Stimulated activated CD8-positive, alpha-beta memory T cell treated with anti-CD3 and anti-CD28 coated beads, Interleukin-4, amount 100 ng/mL, for 48 hours (primary cell): ENCODE data around the gene UPK3BL1.
A peak's percentile ranks its signal among the peaks of the same experiment; 100 is the strongest.
"Not testable (repeated sequence)": the region's sequence is repeated elsewhere in the genome, so short reads cannot be mapped to it uniquely, and the experiment has no call there.

Experiments
- DNase-seq: peaks from one replicate; pipeline ENCODE4 v3.0.0-alpha.2; 2020

Gene UPK3BL1

GRCh38 chr7:102618122-102618521 lies 24.5 kb downstream of the UPK3BL1 start:
- not testable (repeated sequence) for DNase-seq

GRCh38 chr7:102616507-102617125 lies 26.0 kb downstream of the UPK3BL1 start, which contains the start of gene RASA4:
Gene RASA4 (minus strand): TSS chr7:102616756. CDS start chr7:102616689, 67 bp downstream.
- DNase-seq = peak; percentile 56

GRCh38 chr7:102615930-102616329 lies 26.7 kb downstream of the UPK3BL1 start:
- not testable (repeated sequence) for DNase-seq

- not testable (repeated sequence) for DNase-seq
Observed at GRCh38 chr7:102614873-102615272, 27.7 kb downstream of the UPK3BL1 start.

- DNase-seq = not testable (repeated sequence)
Observed at GRCh38 chr7:102614346-102614697, 28.3 kb downstream of the UPK3BL1 start.

GRCh38 chr7:102613575-102614345 lies 28.8 kb downstream of the UPK3BL1 start:
- not testable (repeated sequence) for DNase-seq

- DNase-seq = not testable (repeated sequence)
Observed at GRCh38 chr7:102611675-102612325, 30.8 kb downstream of the UPK3BL1 start.

GRCh38 chr7:102611013-102611674 lies 31.4 kb downstream of the UPK3BL1 start:
- DNase-seq = not testable (repeated sequence)

GRCh38 chr7:102610441-102610840 lies 32.1 kb downstream of the UPK3BL1 start:
- DNase-seq = not testable (repeated sequence)

- DNase-seq = not testable (repeated sequence)
Observed at GRCh38 chr7:102609734-102610133, 32.9 kb downstream of the UPK3BL1 start.

- not testable (repeated sequence) for DNase-seq
Observed at GRCh38 chr7:102606848-102607247, 35.7 kb downstream of the UPK3BL1 start.

- DNase-seq = not testable (repeated sequence)
Observed at GRCh38 chr7:102604431-102605145, 38.0 kb downstream of the UPK3BL1 start.

- DNase-seq = not testable (repeated sequence)
Observed at GRCh38 chr7:102602317-102602716, 40.3 kb downstream of the UPK3BL1 start.

- not testable (repeated sequence) for DNase-seq
Observed at GRCh38 chr7:102599699-102600098, 42.9 kb downstream of the UPK3BL1 start.

- not testable (repeated sequence) for DNase-seq
Observed at GRCh38 chr7:102596036-102596435, 46.6 kb downstream of the UPK3BL1 start.

- DNase-seq = not testable (repeated sequence)
Observed at GRCh38 chr7:102593637-102594334, 48.8 kb downstream of the UPK3BL1 start.

GRCh38 chr7:102592477-102593019 lies 50.0 kb downstream of the UPK3BL1 start:
- DNase-seq = peak; percentile 45

GRCh38 chr7:102589857-102590256 lies 52.7 kb downstream of the UPK3BL1 start:
- not testable (repeated sequence) for DNase-seq
